AG09309 (cell line): Measurements from ENCODE around the gene RPL10.

ENCODE experiments used
- DNase-seq: peaks from one replicate; pipeline ENCODE4 v3.0.0-alpha.2; 2010; ENCODE audit warnings: low read depth
- H3K4me3 ChIP-seq: 2 replicates; pipeline ENCODE4 v1.5.1; 2011; ENCODE audit warnings: mild to moderate bottlenecking, low read depth, low read length, moderate library complexity; ENCODE audit not compliant: control insufficient read depth
- TF ChIP-seq, protein P1 (sequence below): IDR thresholded peaks from 2 replicates; pipeline ENCODE4 v1.5.1; 2011; ENCODE audit warnings: mild to moderate bottlenecking, low read depth, low read length, inconsistent platforms; ENCODE audit not compliant: insufficient read depth, control insufficient read depth; ENCODE audit errors: missing control alignments

The RPL10 gene

DNA sequence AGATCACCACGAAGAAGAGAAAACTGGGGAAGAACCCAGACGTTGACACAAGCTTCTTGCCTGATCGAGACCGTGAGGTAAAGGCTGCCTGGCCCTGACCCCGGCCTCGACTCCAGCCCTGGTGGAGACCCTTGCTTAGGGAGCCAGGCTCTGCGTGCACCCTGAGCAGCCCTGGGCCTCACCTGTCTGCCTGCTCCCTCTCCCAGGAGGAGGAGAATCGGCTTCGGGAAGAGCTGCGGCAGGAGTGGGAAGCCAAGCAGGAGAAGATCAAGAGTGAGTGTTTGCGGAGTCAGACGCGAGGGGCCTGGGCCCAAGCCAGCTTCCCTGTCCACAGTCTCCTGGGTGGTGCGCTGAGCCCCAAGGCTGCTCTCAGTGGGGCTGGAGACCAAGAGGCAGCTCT is 50.3 kb downstream of the RPL10 start:
- H3K4me3 ChIP-seq, result no peak overlapping the region
- DNase-seq, result no peak
- TF ChIP-seq, protein P1, sequence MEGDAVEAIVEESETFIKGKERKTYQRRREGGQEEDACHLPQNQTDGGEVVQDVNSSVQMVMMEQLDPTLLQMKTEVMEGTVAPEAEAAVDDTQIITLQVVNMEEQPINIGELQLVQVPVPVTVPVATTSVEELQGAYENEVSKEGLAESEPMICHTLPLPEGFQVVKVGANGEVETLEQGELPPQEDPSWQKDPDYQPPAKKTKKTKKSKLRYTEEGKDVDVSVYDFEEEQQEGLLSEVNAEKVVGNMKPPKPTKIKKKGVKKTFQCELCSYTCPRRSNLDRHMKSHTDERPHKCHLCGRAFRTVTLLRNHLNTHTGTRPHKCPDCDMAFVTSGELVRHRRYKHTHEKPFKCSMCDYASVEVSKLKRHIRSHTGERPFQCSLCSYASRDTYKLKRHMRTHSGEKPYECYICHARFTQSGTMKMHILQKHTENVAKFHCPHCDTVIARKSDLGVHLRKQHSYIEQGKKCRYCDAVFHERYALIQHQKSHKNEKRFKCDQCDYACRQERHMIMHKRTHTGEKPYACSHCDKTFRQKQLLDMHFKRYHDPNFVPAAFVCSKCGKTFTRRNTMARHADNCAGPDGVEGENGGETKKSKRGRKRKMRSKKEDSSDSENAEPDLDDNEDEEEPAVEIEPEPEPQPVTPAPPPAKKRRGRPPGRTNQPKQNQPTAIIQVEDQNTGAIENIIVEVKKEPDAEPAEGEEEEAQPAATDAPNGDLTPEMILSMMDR, result no peak

DNA sequence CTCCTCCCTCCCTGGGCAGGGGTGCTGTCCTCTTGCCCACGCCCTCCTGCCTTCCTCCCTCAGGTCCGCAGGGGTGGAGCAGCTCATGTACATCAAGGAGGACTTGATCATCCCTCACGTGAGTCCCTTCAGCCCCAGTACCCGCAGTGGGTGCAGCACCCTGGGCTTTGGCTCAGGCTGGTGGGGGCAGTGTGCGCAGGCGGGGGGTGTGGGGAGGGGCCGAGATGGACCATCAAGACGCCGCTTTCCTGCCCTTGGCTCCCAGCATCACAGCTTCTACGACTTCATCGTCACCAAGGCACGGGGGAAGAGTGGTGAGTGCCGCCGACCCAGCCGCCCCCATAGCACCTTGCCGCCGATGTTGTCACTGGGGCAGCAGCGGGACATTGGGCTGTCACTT is 51.4 kb downstream of the RPL10 start:
- H3K4me3 ChIP-seq, result no peak overlapping the region
- DNase-seq, result no peak
- TF ChIP-seq, protein P1, result no peak

DNA sequence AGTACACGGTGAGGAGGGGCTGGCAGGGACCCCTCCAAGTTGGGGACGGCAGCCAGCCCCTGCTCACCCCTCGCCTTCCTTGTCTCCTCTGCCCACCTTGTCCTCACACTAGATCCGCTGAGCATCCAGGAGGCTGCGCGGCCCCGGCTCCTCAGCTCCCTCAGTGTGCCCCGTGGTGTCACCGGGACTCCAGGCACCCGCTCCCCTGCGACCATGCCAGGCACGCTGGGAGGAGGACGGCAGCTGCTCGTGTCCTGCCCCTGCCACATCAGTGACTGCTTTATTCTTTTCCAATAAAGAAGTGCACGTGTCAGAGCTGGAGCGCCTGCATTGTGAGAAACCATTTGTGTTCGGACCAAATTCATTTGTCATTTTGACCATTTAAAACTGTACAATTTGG is 52.1 kb downstream of the RPL10 start:
- DNase-seq, result no peak
- TF ChIP-seq, protein P1, result no peak
- H3K4me3 ChIP-seq, result no peak overlapping the region
